GM20431 (cell line): ENCODE results near the gene ENDOG.
"Not testable (repeated sequence)": the region's sequence is repeated elsewhere in the genome, so short reads cannot be mapped to it uniquely, and the experiment has no call there.

Source experiments
- in situ Hi-C: fragments of 300-500 bp; cut with MseI, MboI; formaldehyde crosslinking; loops from one replicate; pipeline ENCODE4 v1.15.0; 2020; ENCODE audit warnings: low sequenced_read_pairs; ENCODE audit not compliant: unreplicated experiment

Gene ENDOG

GRCh38 chr9:128818099-128818838, at the start of gene ENDOG:
Gene ENDOG (plus strand): TSS chr9:128818500. CDS start chr9:128818685, 185 bp downstream.
- in situ Hi-C loops: no loop called here

- in situ Hi-C loops: no loop called here
Measured at GRCh38 chr9:128768606-128769005, 49.7 kb upstream of the ENDOG start.

- in situ Hi-C loops: no loop called here
Measured at GRCh38 chr9:128770286-128771030, 47.8 kb upstream of the ENDOG start.

- in situ Hi-C loops: no loop called here
Measured at GRCh38 chr9:128771094-128771721, 47.1 kb upstream of the ENDOG start.

GRCh38 chr9:128771745-128772519, 46.4 kb upstream of the ENDOG start, which contains the start of gene ZER1:
Gene ZER1 (minus strand): TSS chr9:128771927. CDS start chr9:128755565, 16,362 bp downstream.
- in situ Hi-C loops: no loop called here

- in situ Hi-C loops: no loop called here
Measured at GRCh38 chr9:128773049-128773448, 45.3 kb upstream of the ENDOG start.

GRCh38 chr9:128774804-128775203, 43.5 kb upstream of the ENDOG start:
- in situ Hi-C loops: no loop called here

GRCh38 chr9:128780093-128780492, 38.2 kb upstream of the ENDOG start:
- in situ Hi-C loops: not testable (repeated sequence)

GRCh38 chr9:128781187-128782070, 36.9 kb upstream of the ENDOG start:
- in situ Hi-C loops: no loop called here

- in situ Hi-C loops: no loop called here
Measured at GRCh38 chr9:128782669-128783068, 35.6 kb upstream of the ENDOG start.

GRCh38 chr9:128785427-128785826, 32.9 kb upstream of the ENDOG start:
- in situ Hi-C loops: no loop called here

GRCh38 chr9:128786681-128787601, 31.4 kb upstream of the ENDOG start, which contains the start of gene TBC1D13:
Gene TBC1D13 (plus strand): TSS chr9:128787253. CDS start chr9:128787354, 101 bp downstream.
- in situ Hi-C loops: no loop called here

GRCh38 chr9:128787659-128788058, 30.6 kb upstream of the ENDOG start:
- in situ Hi-C loops: no loop called here

- in situ Hi-C loops: no loop called here
Measured at GRCh38 chr9:128788445-128788844, 29.9 kb upstream of the ENDOG start.

GRCh38 chr9:128790536-128790935, 27.8 kb upstream of the ENDOG start:
- in situ Hi-C loops: no loop called here

- in situ Hi-C loops: no loop called here
Measured at GRCh38 chr9:128792134-128792533, 26.2 kb upstream of the ENDOG start.

GRCh38 chr9:128792978-128793686, 25.2 kb upstream of the ENDOG start:
- in situ Hi-C loops: no loop called here
